Fibroblast of pulmonary artery (primary cell): ENCODE data around the gene PKDCC.

Experiments used
- DNase-seq: peaks from one replicate; pipeline ENCODE4 v3.0.0-alpha.2; 2010; ENCODE audit warnings: low read depth
- H3K4me3 ChIP-seq: replicated peaks from 2 replicates; pipeline ENCODE4 v1.5.1; 2011; ENCODE audit warnings: low read depth, mild to moderate bottlenecking, control low read depth, low read length, moderate library complexity
- TF ChIP-seq, protein P1 (sequence below): IDR thresholded peaks from 2 replicates; pipeline ENCODE4 v1.5.1; 2011; ENCODE audit warnings: mild to moderate bottlenecking, control low read depth, low read length, inconsistent platforms; ENCODE audit errors: missing control alignments

PKDCC gene

GRCh38 chr2:42045352-42045751 is 2.5 kb upstream of the PKDCC start:
- DNase-seq, result no peak
- no peak overlapping the region for H3K4me3 ChIP-seq
- TF ChIP-seq, protein P1, sequence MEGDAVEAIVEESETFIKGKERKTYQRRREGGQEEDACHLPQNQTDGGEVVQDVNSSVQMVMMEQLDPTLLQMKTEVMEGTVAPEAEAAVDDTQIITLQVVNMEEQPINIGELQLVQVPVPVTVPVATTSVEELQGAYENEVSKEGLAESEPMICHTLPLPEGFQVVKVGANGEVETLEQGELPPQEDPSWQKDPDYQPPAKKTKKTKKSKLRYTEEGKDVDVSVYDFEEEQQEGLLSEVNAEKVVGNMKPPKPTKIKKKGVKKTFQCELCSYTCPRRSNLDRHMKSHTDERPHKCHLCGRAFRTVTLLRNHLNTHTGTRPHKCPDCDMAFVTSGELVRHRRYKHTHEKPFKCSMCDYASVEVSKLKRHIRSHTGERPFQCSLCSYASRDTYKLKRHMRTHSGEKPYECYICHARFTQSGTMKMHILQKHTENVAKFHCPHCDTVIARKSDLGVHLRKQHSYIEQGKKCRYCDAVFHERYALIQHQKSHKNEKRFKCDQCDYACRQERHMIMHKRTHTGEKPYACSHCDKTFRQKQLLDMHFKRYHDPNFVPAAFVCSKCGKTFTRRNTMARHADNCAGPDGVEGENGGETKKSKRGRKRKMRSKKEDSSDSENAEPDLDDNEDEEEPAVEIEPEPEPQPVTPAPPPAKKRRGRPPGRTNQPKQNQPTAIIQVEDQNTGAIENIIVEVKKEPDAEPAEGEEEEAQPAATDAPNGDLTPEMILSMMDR, result no peak

- no peak overlapping the region for H3K4me3 ChIP-seq
- TF ChIP-seq, protein P1, result no peak
- no peak for DNase-seq
Observed at GRCh38 chr2:42045848-42046748, 1.7 kb upstream of the PKDCC start.

DNA sequence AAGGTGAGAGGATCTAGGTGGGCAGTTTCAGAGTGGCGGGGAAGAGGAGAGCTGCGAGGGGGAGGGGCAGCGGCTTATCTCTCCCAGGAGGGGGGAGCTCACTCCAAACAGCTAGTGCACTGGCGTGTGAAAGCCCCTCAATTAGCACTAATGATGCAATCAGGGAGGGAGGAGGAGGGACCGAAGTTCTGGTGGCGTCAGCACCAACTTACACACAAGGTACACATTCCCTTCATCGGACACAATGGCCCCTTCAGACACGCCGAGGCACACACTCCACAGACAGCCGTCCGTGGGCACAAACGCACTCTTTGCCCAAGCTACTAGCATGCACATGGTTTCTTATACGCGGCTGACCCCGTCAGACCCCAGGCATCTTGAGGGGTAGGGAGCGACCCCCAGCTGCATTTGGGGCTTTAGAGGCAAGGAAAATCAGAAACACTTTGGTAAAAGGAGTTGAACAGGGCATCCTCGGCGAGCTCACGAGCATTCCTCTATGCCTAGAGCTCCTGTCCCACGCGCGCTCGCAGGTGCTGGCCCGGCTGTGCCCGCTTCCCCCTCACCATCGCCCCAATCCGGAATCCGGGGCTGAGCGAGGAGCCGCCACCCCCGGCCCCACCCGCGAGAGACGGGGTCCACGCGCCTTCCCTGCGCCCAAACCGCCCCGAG is 868 bp upstream of the PKDCC start:
- peak; percentile 50 for DNase-seq
- H3K4me3 ChIP-seq, result peak overlapping the region; percentile 68
- TF ChIP-seq, protein P1, result no peak

- H3K4me3 ChIP-seq, result peak overlapping the region; percentile 93
- TF ChIP-seq, protein P1, result no peak
- DNase-seq, result no peak
Observed at GRCh38 chr2:42048299-42049220, 739 bp downstream of the PKDCC start.

DNA sequence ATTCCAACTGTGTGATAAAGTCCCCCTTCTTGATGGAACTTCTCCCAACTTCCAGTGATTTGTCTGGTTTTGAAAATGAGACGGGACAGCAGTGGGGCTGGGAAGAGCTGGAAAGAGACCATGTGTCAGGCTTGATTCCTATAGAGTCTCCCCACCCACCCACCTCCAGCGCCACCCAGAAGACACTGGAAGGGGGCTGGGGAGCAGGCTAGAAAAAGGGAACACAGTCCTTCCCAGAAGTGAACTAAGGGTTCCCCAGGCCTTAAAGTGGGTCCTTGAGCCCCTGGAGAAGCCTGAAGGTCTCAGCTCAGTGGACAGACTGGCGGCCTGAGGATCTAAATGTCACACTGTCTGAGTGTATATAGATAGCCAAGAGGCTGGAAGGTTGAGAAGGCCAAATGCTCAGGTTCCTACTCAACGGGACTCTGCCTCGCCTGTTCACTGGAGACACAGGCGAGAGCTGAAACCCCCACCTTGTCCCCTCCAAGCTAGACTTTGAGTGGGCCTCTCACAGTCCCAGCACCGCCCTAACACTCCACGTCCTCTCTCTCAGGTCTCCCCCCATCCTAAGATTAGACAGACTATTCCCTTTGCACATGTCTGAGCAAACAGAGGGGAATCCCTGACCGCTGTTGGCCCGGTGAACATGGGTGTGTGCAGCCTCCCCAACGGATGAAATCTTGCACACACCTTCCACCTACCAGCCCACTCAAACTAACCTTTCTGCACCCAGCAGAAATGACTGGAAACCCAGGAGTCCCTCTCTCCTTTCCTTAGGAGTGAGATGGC is 1.6 kb downstream of the PKDCC start:
- DNase-seq, result no peak
- TF ChIP-seq, protein P1, result no peak
- H3K4me3 ChIP-seq, result peak overlapping the region; percentile 93

GRCh38 chr2:42050010-42050702 is 2.3 kb downstream of the PKDCC start:
- peak overlapping the region; percentile 93 for H3K4me3 ChIP-seq
- no peak for DNase-seq
- TF ChIP-seq, protein P1, result no peak
